Stimulated activated naive B cell treated with anti-CD40 and anti-IgM and Interleukin-4, amounts not matched to agents 10 μg/mL and 1 μg/mL and 100 μg/mL, for 72 hours (primary cell): Measurements from ENCODE around the gene TSHZ2.
"Not testable (repeated sequence)": the region's sequence is repeated elsewhere in the genome, so short reads cannot be mapped to it uniquely, and the experiment has no call there.

Experiments
- ATAC-seq, 2 donors: fragments of 150-1000 bp; cut with Tn5 transposase; replicated peaks; 2 replicates each; pipeline ENCODE4 v1.10.0; 2021; ENCODE audit warnings: moderate library complexity in 1 of 2
- DNase-seq: peaks from one replicate; pipeline ENCODE4 v3.0.0; 2021
- H3K27ac Mint-ChIP-seq: one replicate; pipeline ENCODE4 v1.8.0; 2022; ENCODE audit warnings: mild to moderate bottlenecking, mixed read lengths
- H3K27me3 Mint-ChIP-seq, 2 donors: one replicate each; pipeline ENCODE4 v1.8.0; 2022; ENCODE audit warnings: mixed read lengths in 2 of 2
- H3K36me3 Mint-ChIP-seq, 2 donors: one replicate each; pipeline ENCODE4 v1.8.0; 2022; ENCODE audit warnings: mixed read lengths in 2 of 2, mild to moderate bottlenecking in 1 of 2
- H3K4me1 Mint-ChIP-seq, 2 donors: one replicate each; pipeline ENCODE4 v1.8.0; 2022; ENCODE audit warnings: mixed read lengths in 2 of 2, mild to moderate bottlenecking in 1 of 2
- H3K4me3 Mint-ChIP-seq, 2 donors: one replicate each; pipeline ENCODE4 v1.8.0; 2022; ENCODE audit warnings: mild to moderate bottlenecking in 2 of 2, mixed read lengths in 2 of 2, moderate library complexity in 1 of 2
- H3K9me3 Mint-ChIP-seq, 2 donors: one replicate each; pipeline ENCODE4 v1.8.0; 2022; ENCODE audit warnings: mixed read lengths in 2 of 2, mild to moderate bottlenecking in 1 of 2

Gene TSHZ2

DNA sequence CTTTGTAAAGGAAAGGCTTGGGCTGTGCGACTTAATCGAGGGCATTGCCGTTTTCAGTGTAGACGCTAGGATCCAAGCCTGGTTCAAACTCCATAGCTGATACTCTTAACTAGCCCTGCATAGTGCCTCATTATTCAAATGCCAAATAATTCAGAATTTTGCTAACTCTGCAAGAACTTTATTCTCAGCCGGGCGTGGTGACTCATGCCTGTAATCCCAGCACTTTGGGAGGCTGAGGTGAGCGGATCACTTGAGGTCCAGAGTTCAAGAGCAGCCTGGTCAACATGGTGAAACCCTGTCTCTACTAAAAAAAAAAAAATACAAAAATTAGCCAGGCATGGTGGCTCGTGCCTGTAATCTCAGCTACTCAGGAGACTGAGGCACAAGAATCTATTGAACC, 394.8 kb downstream of the TSHZ2 start:
- not testable (repeated sequence) for H3K36me3 Mint-ChIP-seq, H3K9me3 Mint-ChIP-seq, H3K4me3 Mint-ChIP-seq

DNA sequence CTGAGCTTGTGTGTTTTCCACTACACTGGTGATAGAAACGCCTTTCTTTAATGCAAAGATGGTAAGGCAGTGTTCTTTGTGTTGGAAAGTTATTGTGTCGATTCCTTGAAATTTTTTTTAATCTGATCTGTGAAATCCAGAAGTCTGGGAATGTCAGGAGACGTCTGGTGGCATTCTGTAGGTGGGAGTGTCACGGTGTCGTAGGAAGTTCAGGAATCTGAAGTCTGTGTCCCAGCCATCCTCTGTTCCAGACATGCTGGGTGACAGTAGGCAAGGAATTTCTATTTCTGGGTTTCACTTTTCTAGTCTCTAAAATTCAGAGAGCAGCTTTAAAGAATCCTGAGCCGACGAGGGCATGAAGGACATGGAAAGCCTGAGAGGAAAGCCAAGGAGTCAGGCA, 397.7 kb downstream of the TSHZ2 start:
- Mint-ChIP-seq H3K4me3 (no peak overlapping the region), H3K27ac (no peak overlapping the region), H3K27me3 (peaks cover 0 to 5% of the 10 kb centered on the region in 2 donors), H3K4me1 (no peaks in the 10 kb centered on the region), H3K9me3 (peaks cover 0 to 2% of the 10 kb centered on the region in 2 donors), H3K36me3 (no peaks in the 10 kb centered on the region)
- DNase-seq (no peak), ATAC-seq (no peak)

More for the DNA sequence above, 394.8 kb downstream of the TSHZ2 start:
- DNase-seq, H3K27ac Mint-ChIP-seq, ATAC-seq, H3K4me1 Mint-ChIP-seq: not testable (repeated sequence)
- H3K27me3 Mint-ChIP-seq: peaks cover 0 to 10% of the 10 kb centered on the region in 2 donors

GRCh38 chr20:53370345-53370961, 398.3 kb downstream of the TSHZ2 start:
- no peaks in the 10 kb centered on the region for H3K36me3 Mint-ChIP-seq
- peaks cover 0 to 5% of the 10 kb centered on the region in 2 donors for H3K27me3 Mint-ChIP-seq
- no peak overlapping the region for H3K27ac Mint-ChIP-seq
- no peak for ATAC-seq
- no peak overlapping the region for H3K4me3 Mint-ChIP-seq
- H3K4me1 Mint-ChIP-seq: no peaks in the 10 kb centered on the region
- H3K9me3 Mint-ChIP-seq: peaks cover 0 to 2% of the 10 kb centered on the region in 2 donors
- DNase-seq: no peak

DNA sequence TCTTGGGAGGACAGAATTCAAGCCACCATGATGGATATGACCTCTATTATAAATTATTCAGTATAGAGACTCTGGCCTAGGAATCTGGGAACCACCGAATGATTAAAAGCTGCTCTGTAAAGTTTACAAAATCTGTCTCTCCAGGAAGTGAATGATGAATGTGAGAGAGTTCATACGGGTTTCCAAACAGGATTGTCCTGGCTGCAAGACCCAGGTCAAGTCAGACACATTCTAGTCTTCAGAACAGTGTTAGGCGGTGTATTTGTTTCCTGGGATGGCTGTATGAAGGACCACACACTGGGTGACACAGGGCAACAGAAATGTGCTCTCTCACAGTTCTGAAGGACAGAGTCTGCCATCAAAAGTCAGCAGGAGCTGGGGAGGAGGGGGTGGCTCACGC, 399.1 kb downstream of the TSHZ2 start:
- Mint-ChIP-seq H3K27ac (no peak overlapping the region), H3K4me1 (no peaks in the 10 kb centered on the region), H3K27me3 (peaks cover 0 to 9% of the 10 kb centered on the region in 2 donors)

GRCh38 chr20:53376021-53376420, 403.9 kb downstream of the TSHZ2 start:
- Mint-ChIP-seq H3K4me3 (no peak overlapping the region), H3K9me3 (no peaks in the 10 kb centered on the region), H3K27me3 (peaks cover 0 to 5% of the 10 kb centered on the region in 2 donors), H3K4me1 (no peaks in the 10 kb centered on the region), H3K36me3 (no peaks in the 10 kb centered on the region), H3K27ac (no peak overlapping the region)
- ATAC-seq (no peak), DNase-seq (no peak)

More for the DNA sequence above, 399.1 kb downstream of the TSHZ2 start:
- no peak for DNase-seq
- no peak overlapping the region for H3K4me3 Mint-ChIP-seq
- no peak for ATAC-seq
- peaks cover 0 to 2% of the 10 kb centered on the region in 2 donors for H3K9me3 Mint-ChIP-seq
- H3K36me3 Mint-ChIP-seq: no peaks in the 10 kb centered on the region

- no peak overlapping the region for H3K27ac Mint-ChIP-seq
- no peaks in the 10 kb centered on the region for H3K4me1 Mint-ChIP-seq
- H3K36me3 Mint-ChIP-seq: no peaks in the 10 kb centered on the region
- peaks cover 8 to 13% of the 10 kb centered on the region in 2 donors for H3K27me3 Mint-ChIP-seq
- DNase-seq (no peak), ATAC-seq (no peak)
- H3K9me3 Mint-ChIP-seq: no peaks in the 10 kb centered on the region
- no peak overlapping the region for H3K4me3 Mint-ChIP-seq
Observed at GRCh38 chr20:53379014-53379832, 407.1 kb downstream of the TSHZ2 start.

- no peak overlapping the region for H3K4me3 Mint-ChIP-seq
- H3K27me3 Mint-ChIP-seq: peaks cover 8 to 13% of the 10 kb centered on the region in 2 donors
- H3K27ac Mint-ChIP-seq: no peak overlapping the region
- H3K4me1 Mint-ChIP-seq: no peaks in the 10 kb centered on the region
- no peak for ATAC-seq
- H3K9me3 Mint-ChIP-seq: no peaks in the 10 kb centered on the region
- DNase-seq: no peak
- no peaks in the 10 kb centered on the region for H3K36me3 Mint-ChIP-seq
Observed at GRCh38 chr20:53379833-53380120, 407.6 kb downstream of the TSHZ2 start.

DNA sequence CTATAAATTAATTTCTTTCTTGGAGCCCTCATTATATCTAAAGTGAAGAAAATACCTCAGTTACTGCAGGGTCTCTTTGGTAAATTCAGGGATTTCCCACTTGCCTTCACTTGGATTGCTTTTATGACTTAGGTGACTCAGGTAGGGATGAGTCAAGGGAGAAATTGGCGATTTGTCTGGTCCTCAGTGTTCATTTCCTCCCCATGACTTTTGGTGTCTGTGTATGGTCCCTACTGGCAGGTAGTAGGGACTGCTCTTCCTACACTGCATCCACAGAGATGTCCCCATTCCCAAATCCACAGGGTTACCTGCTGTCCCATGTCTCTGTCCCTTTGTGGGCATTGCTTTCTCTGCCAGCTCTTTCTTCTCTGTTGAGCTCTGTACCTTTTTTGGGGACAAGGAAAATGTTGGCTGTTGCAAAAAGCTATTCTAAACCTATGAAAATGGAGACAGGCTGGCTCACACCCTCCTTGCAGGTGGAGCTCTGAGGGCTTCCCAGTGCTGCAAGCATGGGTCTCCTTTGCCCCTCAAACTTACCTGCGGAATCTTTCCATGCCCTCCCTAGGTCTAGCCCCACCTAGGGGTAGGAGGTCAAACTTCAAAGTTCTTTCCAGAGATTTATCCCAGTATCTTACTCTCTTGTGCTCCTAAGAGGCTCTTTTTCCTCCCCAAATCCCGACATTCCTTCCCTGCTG, 409.6 kb downstream of the TSHZ2 start:
- Mint-ChIP-seq H3K27ac (no peak overlapping the region), H3K27me3 (peaks cover 4 to 13% of the 10 kb centered on the region in 2 donors)

DNA sequence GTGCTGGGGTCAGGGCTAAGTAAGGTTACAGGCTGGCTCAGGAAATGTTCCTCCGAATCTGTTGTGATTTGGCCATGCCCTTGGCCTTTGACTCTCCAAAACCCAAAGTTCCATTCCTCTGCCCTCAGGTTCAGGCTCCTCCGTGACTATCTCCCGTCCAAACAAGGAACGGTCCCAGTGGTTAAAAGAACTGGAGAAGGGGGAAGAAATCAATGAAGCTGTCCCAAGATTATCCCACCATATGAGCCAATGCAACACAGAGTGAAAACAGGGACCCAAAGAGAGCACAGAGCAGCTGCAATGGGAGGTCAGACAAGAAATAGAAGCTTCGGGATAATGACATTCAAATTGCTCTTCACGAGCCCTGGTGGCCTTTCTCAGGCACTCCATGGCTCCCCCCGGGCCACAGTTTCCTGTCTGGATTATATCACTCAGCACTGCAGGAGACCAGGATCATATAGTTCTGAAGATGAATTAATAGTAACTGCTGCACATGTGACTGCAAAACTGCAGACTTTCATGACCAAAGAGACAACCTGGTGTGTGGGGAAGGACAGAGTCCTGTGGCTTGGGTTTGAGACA, 410.2 kb downstream of the TSHZ2 start:
- H3K4me3 Mint-ChIP-seq: no peak overlapping the region
- ATAC-seq: no peak
- peaks cover 4 to 13% of the 10 kb centered on the region in 2 donors for H3K27me3 Mint-ChIP-seq
- no peaks in the 10 kb centered on the region for H3K4me1 Mint-ChIP-seq
- H3K36me3 Mint-ChIP-seq: no peaks in the 10 kb centered on the region
- H3K9me3 Mint-ChIP-seq: no peaks in the 10 kb centered on the region
- no peak overlapping the region for H3K27ac Mint-ChIP-seq
- no peak for DNase-seq

More for the DNA sequence above, 409.6 kb downstream of the TSHZ2 start:
- H3K9me3 Mint-ChIP-seq: no peaks in the 10 kb centered on the region
- no peak for ATAC-seq
- H3K4me3 Mint-ChIP-seq: no peak overlapping the region
- H3K36me3 Mint-ChIP-seq: no peaks in the 10 kb centered on the region
- DNase-seq: no peak
- no peaks in the 10 kb centered on the region for H3K4me1 Mint-ChIP-seq

DNA sequence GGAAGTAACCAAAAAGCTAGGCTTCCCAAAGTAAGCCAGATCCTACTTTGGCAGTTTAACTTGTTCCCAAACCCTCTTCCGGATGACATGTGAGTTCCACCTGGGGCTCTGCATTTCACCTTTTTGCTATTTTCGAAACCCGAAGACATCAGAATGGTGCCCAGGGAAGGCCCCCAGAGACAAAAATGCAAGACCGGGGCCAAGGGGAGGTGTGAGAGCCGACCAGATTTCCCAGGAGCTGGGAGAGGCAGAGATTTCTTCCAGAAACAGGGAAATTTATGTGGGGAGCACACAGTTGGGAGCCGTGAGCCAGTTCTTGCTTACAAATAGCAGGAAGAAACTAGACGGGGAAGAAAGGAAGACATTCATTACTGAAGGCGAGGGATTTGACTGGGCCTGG, 411.8 kb downstream of the TSHZ2 start:
- H3K36me3 Mint-ChIP-seq: no peaks in the 10 kb centered on the region
- no peak overlapping the region for H3K27ac Mint-ChIP-seq

DNA sequence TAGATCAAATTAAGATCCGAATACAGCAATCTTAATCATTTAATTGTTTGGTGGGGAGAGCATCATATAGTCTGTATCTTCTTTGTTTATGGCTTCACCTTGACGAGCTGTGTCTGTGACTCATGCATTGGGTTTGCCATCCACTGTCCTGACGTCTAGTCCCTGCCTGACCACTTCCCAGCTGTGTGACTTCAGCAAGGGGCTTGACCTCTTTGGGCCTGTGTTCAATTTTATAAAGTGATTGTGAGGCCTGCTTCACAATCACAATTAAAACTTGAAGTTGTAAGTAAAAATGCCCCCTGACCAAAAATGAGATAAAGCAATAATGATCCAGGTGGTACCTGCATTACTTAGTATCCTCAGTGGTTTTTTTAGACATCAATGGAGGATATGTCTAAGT, 412.2 kb downstream of the TSHZ2 start:
- no peak for DNase-seq
- H3K4me1 Mint-ChIP-seq: no peaks in the 10 kb centered on the region
- H3K27ac Mint-ChIP-seq: no peak overlapping the region
- H3K9me3 Mint-ChIP-seq: no peaks in the 10 kb centered on the region
- ATAC-seq: no peak
- H3K27me3 Mint-ChIP-seq: peaks cover 4 to 13% of the 10 kb centered on the region in 2 donors
- H3K36me3 Mint-ChIP-seq: no peaks in the 10 kb centered on the region
- no peak overlapping the region for H3K4me3 Mint-ChIP-seq

More for the DNA sequence above, 411.8 kb downstream of the TSHZ2 start:
- DNase-seq (no peak), ATAC-seq (no peak)
- H3K4me1 Mint-ChIP-seq: no peaks in the 10 kb centered on the region
- no peaks in the 10 kb centered on the region for H3K9me3 Mint-ChIP-seq
- no peak overlapping the region for H3K4me3 Mint-ChIP-seq
- H3K27me3 Mint-ChIP-seq: peaks cover 4 to 13% of the 10 kb centered on the region in 2 donors

- no peak overlapping the region for H3K27ac Mint-ChIP-seq
Observed at GRCh38 chr20:53385941-53386767, 414.0 kb downstream of the TSHZ2 start.

GRCh38 chr20:53387983-53388675, 416.0 kb downstream of the TSHZ2 start:
- Mint-ChIP-seq H3K27ac (no peak overlapping the region), H3K27me3 (peaks cover 4 to 7% of the 10 kb centered on the region in 2 donors), H3K9me3 (no peaks in the 10 kb centered on the region), H3K36me3 (no peaks in the 10 kb centered on the region), H3K4me1 (no peaks in the 10 kb centered on the region), H3K4me3 (no peak overlapping the region)
- no peak for DNase-seq
- no peak for ATAC-seq

More at GRCh38 chr20:53385941-53386767, 414.0 kb downstream of the TSHZ2 start:
- Mint-ChIP-seq H3K4me3 (no peak overlapping the region), H3K27me3 (peaks cover 7 to 13% of the 10 kb centered on the region in 2 donors), H3K9me3 (no peaks in the 10 kb centered on the region), H3K4me1 (no peaks in the 10 kb centered on the region), H3K36me3 (no peaks in the 10 kb centered on the region)
- DNase-seq (no peak), ATAC-seq (no peak)
